GM18526 (cell line): Measurements from ENCODE around the gene TDRD6.

ENCODE experiments used
- POLR2A ChIP-seq: IDR thresholded peaks from 3 replicates; pipeline ENCODE4 v1.6.1; 2011; ENCODE audit not compliant: insufficient read length; ENCODE audit errors: extremely low read depth

The TDRD6 gene, protein sequence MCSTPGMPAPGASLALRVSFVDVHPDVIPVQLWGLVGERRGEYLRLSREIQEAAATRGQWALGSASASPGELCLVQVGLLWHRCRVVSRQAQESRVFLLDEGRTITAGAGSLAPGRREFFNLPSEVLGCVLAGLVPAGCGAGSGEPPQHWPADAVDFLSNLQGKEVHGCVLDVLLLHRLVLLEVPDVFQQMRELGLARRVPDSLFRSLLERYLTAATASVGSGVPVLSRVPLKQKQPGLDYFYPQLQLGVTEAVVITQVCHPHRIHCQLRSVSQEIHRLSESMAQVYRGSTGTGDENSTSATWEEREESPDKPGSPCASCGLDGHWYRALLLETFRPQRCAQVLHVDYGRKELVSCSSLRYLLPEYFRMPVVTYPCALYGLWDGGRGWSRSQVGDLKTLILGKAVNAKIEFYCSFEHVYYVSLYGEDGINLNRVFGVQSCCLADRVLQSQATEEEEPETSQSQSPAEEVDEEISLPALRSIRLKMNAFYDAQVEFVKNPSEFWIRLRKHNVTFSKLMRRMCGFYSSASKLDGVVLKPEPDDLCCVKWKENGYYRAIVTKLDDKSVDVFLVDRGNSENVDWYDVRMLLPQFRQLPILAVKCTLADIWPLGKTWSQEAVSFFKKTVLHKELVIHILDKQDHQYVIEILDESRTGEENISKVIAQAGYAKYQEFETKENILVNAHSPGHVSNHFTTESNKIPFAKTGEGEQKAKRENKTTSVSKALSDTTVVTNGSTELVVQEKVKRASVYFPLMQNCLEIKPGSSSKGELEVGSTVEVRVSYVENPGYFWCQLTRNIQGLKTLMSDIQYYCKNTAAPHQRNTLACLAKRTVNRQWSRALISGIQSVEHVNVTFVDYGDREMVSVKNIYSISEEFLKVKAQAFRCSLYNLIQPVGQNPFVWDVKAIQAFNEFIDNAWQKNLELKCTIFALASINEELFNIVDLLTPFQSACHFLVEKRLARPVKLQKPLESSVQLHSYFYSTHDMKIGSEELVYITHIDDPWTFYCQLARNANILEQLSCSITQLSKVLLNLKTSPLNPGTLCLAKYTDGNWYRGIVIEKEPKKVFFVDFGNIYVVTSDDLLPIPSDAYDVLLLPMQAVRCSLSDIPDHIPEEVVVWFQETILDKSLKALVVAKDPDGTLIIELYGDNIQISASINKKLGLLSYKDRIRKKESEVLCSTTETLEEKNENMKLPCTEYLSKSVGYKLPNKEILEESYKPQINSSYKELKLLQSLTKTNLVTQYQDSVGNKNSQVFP (N-terminal part only)

DNA sequence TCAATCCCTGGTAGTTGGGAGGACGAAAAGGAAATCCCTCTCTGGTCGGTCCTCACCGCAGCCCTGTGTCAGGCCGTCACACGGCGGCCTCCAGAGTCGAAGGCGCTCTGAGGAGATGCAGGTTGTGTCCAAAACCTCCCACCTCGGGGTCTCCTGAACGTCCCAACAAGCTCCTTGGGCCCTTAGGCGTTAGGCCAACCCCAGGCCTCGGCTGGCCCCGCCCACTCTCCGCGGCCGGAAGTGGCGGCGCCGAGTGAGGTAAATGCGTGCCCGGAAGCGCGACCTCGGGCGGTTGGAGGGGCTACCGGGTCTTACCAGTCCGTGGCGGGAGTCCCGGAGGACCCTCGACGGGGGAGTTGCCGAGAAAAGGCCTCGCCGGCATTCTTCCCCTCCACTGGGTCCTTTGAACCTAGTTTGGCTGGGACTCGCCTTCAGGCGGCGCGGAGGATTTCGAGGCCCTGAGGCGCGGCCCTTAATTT, at the start of gene TDRD6:
TSS of gene TDRD6 (plus strand) at position 267 of the 479 bp plus-strand sequence. CDS start 244 bp downstream, outside the sequence.
- TF ChIP-seq POLR2A, result no peak

DNA sequence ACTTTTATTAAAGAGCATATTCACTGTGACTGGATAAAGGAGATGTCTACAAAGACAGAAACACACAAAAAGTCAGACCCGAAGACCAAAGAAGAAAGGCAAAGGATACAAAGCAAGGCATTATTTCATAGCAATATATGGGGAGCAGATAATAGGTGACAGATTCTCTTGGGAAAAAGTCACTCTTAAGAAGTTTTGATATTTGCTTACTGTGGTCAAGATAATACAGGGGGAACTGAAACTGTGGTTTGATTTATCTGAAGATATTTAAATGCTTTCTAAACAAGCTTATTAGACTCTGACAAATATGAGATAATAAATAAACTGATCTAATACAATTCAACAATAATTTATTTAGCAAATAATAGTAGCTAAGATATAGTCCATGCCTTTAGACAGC, 49.8 kb upstream of the TDRD6 start:
- no peak for TF ChIP-seq POLR2A

DNA sequence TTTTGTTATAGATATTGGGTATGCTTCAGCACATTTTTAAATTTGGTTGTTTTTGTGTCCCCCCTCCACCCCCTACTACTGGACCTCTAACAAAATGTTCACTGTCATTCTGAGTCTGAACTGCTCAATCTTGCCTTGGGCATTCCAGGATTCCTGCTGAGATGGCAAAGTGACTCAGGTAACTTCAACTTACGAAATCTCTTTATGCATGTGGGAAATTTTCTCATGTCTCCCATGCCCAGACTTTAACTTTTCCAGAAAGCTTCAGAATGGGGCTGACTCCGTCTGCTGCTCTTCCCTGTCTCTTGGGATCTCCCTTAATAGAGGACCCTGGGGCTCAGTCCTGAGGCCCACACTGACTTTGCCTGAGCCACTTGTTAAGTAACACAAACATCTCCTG, 49.0 kb upstream of the TDRD6 start:
- TF ChIP-seq POLR2A, result no peak

DNA sequence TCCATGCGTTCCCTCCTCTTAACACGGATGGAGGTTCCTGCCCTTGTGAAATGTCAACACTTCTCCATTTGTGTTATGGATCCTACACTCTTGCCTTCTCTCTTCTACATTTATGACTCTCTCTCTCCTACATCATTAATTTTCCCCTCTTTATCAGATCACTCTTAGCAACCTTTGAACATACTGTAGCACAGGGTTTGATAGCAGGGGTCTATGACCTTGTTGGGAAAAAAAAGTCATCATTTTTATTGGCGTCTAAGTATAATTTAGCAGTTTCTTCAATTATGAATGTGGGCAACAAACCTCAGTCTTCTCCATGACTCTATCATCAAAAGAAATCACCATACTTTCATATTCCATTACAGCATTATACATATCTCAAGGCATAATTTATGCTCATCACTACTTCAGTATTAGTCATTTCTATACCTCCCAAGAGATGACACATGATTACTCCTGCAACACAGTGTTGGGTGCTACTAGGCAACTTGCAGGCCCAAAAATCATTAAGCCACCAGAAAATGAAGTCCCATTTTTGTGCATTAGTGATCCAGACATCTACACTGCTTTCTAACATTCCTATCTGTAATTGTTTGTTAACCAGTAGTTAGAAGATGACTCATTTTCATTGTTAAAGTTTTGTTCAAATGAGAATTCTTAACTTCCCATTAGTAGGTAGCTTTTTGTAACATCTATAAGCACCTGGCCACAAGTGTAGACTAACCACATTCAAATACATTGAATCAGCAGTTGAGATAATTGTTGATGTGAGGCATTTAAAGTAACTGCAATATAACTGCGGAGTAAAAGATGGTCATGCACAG, 44.5 kb upstream of the TDRD6 start:
- TF ChIP-seq POLR2A, result no peak

DNA sequence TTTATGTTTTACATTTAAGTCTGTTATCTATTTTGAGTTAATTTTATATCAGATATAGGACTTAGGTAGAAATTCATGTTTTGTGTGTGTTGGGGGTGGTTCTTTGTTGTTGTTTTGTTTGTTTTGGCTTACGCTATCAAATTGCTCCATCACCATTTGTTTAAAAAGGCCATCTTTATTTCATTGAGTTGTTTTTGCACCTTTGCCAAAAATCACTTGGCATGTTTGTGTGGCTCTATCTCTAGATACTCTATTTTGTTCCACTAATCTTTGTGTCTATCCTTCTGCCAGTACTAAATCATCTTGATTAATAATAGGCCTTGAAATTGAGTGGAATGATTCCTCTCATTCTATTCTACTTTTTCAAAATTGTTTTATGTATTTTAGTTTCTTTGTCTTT, 42.4 kb upstream of the TDRD6 start:
- no peak for TF ChIP-seq POLR2A

DNA sequence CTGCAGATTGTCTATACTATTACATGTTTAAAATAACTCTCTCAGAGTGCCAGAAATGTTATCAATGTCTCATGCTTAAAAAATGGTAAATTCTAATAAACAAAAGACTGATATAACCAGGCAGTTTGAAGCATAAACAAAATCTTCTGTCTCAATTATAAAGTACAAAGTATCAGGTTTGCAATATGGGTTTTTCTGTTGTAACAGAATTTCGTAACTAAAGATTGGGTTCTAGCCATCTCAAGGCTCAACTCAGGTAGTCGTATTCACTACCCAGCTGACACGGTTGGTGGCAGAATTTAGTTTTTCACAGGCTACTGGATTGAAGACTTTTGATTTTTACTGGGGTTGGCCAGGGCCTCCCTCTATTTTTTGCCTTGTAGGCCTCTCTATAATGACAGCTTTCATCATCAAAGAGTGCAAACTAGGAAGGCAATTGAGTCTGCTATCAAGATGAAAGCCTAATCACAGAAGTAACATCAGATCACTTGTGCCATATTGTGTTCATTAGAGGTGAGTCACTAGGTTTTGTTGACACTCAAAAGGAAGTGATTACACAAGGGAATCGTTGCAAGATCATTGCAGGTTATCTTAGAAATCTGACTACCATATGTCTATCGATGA, 38.7 kb upstream of the TDRD6 start:
- no peak for TF ChIP-seq POLR2A

DNA sequence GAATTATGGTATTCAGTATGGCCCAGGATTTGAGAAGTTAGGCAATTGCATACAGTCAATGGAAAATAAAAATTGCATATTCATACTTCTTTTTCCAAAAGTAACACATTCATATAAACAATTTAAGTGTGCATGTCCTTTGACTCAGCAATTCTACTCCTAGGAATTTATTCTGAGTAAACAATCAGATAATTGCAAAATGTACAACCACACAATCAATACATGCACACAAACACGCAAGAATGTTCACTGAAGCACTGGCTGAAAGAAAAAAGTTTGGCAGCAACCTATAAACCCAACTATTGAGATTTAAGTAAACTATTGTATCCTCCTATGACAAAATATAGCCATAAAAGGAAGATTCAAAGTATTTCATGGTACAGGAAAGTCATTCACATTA, 36.7 kb upstream of the TDRD6 start:
- TF ChIP-seq POLR2A, result no peak

DNA sequence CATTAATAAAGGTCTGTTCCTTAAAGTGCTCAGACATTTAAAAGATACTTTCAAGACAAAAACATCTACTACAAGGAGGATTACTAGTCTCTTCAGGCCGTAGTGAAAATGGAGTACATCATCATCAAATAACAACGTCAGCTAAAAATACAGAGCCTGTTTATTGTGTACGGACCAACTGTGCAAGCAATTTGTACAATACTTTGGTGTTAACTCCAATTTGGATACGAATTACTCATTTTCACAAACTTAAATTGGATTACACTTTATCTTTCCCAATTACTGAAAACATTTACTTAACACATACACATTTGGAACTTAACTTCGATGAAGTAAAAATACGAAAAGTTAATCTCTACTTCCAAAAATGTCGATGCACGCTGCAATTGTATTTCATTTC, 35.9 kb upstream of the TDRD6 start:
- TF ChIP-seq POLR2A, result no peak

DNA sequence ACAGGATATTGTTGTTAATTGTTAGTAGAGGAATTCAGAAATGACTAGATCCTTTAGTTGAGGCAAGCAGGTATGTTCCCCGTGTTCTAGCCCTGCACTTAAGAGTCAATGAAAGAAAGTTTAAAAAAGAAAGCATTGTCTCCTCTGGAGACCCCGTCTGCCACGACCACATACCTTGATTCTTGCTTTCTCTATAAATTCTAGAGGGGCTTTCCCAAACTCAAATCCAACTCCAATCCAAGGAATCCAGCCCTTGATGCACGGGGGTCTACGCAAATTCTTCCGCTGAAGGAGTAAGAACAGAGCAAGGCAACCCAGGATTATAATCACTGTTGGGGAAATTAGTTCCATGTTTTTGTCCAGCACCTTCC, 35.5 kb upstream of the TDRD6 start:
- no peak for TF ChIP-seq POLR2A

DNA sequence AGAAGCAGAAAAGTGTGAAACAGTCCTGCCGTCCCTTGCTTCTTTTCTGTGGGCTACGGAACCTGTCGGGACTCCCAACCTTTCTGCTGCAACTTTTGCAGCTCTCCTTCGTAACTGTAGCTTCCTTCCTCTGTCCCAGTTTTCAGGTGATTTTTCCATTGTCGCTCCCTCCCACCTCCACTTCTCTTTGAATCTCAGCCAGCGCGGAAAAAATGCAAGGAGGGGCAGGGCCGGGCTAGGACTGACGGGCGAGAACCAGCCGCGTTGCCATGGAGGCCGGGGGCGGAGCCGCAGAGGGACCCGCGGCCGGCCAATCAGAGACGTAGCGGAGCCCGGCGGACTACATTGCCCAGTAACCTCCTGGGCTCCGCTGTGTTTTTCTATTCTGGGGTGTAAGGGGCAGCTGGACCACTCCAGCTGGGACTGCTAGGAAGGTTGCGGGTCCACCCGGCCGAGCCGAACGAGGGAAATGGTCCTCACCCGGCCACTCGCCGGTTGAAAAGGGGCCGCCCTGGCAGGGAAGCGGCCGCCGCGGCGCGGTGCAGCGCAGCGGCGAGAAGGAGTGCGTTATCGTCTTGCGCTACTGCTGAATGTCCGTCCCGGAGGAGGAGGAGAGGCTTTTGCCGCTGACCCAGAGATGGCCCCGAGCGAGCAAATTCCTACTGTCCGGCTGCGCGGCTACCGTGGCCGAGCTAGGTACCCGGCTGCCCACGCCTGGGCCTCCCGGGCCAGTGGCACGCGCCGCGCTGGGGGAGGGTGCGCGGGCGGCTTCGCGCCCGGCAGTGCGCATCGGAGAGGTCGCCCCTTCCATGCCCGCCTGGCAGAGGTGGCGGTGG, 34.9 kb upstream of the TDRD6 start, which contains the start of the genes CYP39A1 and SLC25A27:
TSS of gene CYP39A1 (minus strand) at position 216 of the 836 bp plus-strand sequence. CDS start 236 bp downstream, outside the sequence.
TSS of gene SLC25A27 (plus strand) at position 373 of the 836 bp plus-strand sequence. CDS start at position 591, 218 bp downstream.
- TF ChIP-seq POLR2A, result no peak

DNA sequence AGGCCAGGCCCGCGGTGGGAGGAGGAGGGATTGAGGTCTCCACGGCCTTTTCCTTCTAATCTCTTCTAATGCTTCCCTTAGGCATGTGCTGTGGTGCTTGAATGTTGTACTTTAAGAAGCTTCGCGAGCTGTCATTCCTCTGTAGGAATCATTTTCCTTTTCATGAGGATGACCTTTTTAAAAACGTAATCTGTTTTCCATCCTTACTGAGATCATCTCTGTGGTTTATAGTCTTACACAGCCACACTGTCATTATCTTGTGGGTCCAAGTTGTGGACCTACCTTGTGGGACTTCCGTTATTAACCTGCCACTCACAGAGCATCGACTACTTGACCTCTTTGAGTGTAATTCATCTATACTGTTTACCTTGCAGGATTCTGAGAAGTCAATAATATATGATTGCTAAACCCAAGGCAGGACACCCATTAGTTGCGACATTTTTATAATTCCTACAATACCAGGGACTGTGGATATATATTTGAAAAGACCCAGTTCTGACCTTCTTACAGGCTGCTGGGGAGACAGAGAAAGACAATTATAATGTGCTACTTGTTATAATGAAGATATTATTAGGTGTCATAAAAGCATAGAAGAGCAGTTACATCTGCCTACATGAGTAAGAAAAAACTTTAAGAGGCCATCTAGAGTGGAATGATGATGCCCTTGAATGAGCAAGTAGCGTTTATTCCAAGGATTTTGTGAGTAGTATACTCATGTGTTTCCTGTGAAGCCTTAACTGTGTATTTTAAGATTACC, 34.1 kb upstream of the TDRD6 start:
- no peak for TF ChIP-seq POLR2A

DNA sequence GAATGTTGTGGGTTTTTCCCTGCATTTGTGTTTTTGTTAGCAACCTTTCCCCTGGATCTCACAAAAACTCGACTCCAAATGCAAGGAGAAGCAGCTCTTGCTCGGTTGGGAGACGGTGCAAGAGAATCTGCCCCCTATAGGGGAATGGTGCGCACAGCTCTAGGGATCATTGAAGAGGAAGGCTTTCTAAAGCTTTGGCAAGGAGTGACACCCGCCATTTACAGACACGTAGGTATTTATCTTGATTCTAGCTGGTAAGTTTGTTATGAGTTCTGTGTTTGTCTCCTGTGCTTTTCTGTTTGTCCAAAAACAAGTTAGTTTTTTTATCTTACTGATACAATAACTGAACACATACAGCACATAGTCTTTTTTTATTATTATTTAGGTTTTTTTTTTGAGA, 31.9 kb upstream of the TDRD6 start:
- TF ChIP-seq POLR2A, result no peak
